Stomach smooth muscle (tissue), 2 donors: ENCODE measurements around the gene PRR29.

ENCODE experiments used
- H3K27ac ChIP-seq: one replicate; pipeline ENCODE4 v1.7.0; 2013; ENCODE audit warnings: mild to moderate bottlenecking, low read length, inconsistent platforms
- H3K27me3 ChIP-seq, 2 donors: one replicate each; pipeline ENCODE4 v1.7.0; 2013; ENCODE audit warnings: low read length in 2 of 2; ENCODE audit not compliant: insufficient read depth in 2 of 2, control insufficient read depth in 1 of 2
- H3K36me3 ChIP-seq, 2 donors: one replicate each; pipeline ENCODE4 v1.7.0; 2013; ENCODE audit warnings: low read length in 2 of 2; ENCODE audit not compliant: control insufficient read depth in 2 of 2, insufficient read depth in 2 of 2
- H3K4me1 ChIP-seq: one replicate; pipeline ENCODE4 v1.7.0; 2013; ENCODE audit warnings: low read length; ENCODE audit not compliant: control insufficient read depth, insufficient read depth
- H3K4me3 ChIP-seq, 2 donors: one replicate each; pipeline ENCODE4 v1.7.0; 2013; ENCODE audit warnings: low read length in 2 of 2
- H3K9ac ChIP-seq, 2 donors: one replicate each; pipeline ENCODE4 v1.7.0; 2013; ENCODE audit warnings: low read length in 2 of 2, mild to moderate bottlenecking in 1 of 2
- H3K9me3 ChIP-seq, 2 donors: one replicate each; pipeline ENCODE4 v1.7.0; 2013; ENCODE audit warnings: low read length in 2 of 2; ENCODE audit not compliant: control insufficient read depth in 2 of 2
- donor health status: healthy.
- donor health status: Pancreatic carcinoma.

The PRR29 gene

GRCh38 chr17:63998050-63998720, at the start of gene PRR29:
Gene PRR29 (plus strand): TSS chr17:63998351. CDS start chr17:63998365, 14 bp downstream.
- peak within 1 kb of the TSS in 1 of 2 donors; percentile 41 for H3K9ac ChIP-seq
- no peaks in the 10 kb centered on the region for H3K36me3 ChIP-seq
- H3K9me3 ChIP-seq, result no peaks in the 10 kb centered on the region
- H3K4me3 ChIP-seq, result peak within 1 kb of the TSS; percentile 69 to 74
- H3K4me1 ChIP-seq, result peaks cover 12% of the 10 kb centered on the region
- H3K27ac ChIP-seq, result no peak within 1 kb of the TSS
- peaks cover 38% of the 10 kb centered on the region in 2 donors for H3K27me3 ChIP-seq

DNA sequence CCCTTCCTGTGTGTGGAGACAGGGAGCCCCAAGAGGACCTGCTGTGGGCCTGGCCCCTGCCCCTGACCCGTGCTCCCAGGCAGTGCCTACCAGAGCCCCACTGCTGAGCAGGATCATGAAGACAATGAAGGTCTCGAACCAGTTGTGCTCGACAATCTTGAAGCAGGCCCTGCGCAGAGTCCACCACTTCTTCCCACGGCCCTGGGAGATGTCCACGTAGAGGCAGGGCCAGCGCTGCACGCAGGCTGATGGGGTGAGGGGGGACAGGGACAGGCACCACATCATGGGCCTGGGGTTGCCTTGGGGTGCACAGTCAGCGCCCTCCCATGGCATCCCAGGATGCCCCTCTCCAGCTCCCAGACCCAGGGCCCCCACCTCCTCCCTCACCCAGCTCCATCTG, 49.6 kb upstream of the PRR29 start:
- Histone ChIP-seq H3K4me1 (no peaks in the 10 kb centered on the region), H3K9me3 (no peaks in the 10 kb centered on the region), H3K9ac (no peak overlapping the region), H3K36me3 (no peaks in the 10 kb centered on the region), H3K4me3 (no peak overlapping the region), H3K27me3 (peaks cover 3 to 7% of the 10 kb centered on the region in 2 donors), H3K27ac (no peak overlapping the region)

DNA sequence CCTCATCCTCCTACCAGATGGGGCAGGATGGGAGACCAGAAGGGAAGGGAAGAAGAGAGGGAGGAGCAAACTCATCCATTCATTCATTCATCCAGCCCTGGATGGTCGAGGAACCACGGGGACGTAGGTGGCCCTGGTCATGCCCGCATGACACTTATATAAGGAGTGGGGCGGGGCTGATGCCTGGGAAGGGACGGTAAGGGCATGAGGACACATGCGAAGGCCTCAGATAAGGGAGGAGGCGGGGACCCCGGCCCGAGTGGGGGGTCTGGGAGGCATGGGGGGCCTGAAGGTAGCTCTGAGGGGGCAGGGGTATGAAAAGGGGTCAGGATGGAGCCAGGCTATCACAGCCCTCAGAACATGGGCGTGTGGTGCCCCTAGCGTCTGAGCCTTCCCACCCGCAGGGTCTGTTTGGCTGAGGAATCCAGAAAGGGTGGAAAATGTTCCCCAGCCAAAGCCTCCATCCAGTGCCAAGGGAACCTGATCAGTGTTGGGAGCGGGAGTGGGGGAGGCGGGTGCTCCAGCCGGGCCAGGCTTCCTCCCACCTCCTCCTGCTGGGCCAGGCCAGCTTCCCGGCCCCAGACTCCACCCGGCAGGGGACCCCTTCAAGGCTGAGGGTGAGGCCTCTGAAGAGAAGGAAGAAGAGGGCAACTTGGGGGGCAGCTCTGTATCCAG, 48.4 kb upstream of the PRR29 start:
- Histone ChIP-seq H3K27ac (no peak overlapping the region), H3K27me3 (peaks cover 3 to 7% of the 10 kb centered on the region in 2 donors), H3K9ac (no peak overlapping the region), H3K4me3 (no peak overlapping the region), H3K4me1 (no peaks in the 10 kb centered on the region), H3K9me3 (no peaks in the 10 kb centered on the region), H3K36me3 (no peaks in the 10 kb centered on the region)

DNA sequence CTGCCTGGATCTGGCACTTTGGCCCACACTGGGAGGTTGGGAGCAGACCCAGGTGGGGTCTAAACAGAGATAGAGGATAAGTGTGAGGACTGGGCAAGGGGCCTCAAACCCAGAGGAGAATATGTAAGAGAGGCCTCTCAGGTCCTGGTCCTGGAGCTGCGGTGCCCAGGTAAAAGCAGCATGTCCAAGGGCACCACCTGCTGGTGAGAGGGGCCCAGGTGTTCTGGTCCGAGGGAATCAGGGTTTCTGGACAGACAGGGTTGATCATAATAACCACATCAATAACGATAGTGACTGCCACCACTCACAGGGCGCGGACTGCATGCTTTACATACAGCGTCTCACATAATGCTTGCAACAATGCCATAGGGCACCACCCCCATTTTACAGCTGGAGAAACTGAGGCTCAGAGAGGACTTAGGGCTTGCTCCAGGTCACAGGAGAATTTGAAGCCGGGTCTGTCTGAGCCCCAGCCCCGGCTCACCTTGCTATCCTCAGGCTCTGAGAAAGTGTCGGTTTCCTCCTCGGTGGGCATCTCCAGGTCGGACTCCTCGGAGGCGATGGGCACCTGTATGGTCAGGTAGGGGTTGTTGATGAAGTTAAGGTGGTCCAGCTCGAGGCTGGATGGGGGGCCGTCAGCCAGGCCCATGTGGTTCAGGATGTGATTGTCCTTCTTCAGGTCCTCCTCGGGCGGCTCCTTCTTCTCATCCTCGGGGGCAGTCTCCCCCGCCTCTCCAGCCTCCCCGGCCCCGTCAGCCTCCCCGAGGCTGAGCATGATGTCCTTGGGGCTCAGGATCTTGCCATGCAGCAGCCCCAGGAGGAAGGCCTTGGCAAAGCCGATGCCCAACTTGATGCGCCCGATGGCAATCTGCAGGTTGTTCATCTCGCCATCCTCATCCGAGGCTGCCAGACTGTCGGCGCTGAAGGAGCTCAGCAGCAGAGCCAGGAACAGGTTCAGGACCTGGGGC, 46.9 kb upstream of the PRR29 start:
- Histone ChIP-seq H3K9me3 (no peaks in the 10 kb centered on the region), H3K36me3 (no peaks in the 10 kb centered on the region), H3K27me3 (peaks cover 3 to 7% of the 10 kb centered on the region in 2 donors), H3K9ac (no peak overlapping the region), H3K4me3 (no peak overlapping the region), H3K27ac (no peak overlapping the region), H3K4me1 (no peaks in the 10 kb centered on the region)

- H3K4me1 ChIP-seq, result no peaks in the 10 kb centered on the region
- H3K36me3 ChIP-seq, result no peaks in the 10 kb centered on the region
- H3K4me3 ChIP-seq, result no peak overlapping the region
- H3K27me3 ChIP-seq, result peaks cover 0 to under 1% of the 10 kb centered on the region in 2 donors
- no peak overlapping the region for H3K27ac ChIP-seq
- no peaks in the 10 kb centered on the region for H3K9me3 ChIP-seq
- no peak overlapping the region for H3K9ac ChIP-seq
Observed at GRCh38 chr17:63954402-63955063, 43.6 kb upstream of the PRR29 start.

DNA sequence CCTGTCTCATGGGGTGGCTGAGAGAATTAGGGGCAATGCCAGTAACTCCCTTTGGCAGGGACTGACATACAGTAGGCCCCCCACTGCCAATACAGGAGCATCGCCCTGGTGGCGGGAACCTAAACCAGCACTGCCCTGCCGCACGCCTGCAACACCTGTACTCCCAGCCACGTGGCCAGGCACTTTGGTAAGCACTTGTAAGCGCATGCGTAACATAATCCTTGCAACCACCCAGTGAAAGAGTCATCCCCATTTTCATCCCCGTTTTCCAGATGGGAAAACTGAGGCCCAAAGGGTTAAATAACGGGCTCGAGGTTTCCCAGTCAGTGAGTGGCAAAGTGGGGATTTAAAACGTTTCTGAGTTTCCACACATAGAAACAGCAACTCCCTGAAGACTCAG, 42.9 kb upstream of the PRR29 start:
- Histone ChIP-seq H3K9me3 (no peaks in the 10 kb centered on the region), H3K27me3 (no peaks in the 10 kb centered on the region), H3K9ac (no peak overlapping the region), H3K4me3 (no peak overlapping the region), H3K36me3 (no peaks in the 10 kb centered on the region), H3K27ac (no peak overlapping the region), H3K4me1 (no peaks in the 10 kb centered on the region)

GRCh38 chr17:63955791-63956190, 42.4 kb upstream of the PRR29 start:
- no peak overlapping the region for H3K9ac ChIP-seq
- H3K27ac ChIP-seq, result no peak overlapping the region
- H3K27me3 ChIP-seq, result peaks cover 0 to 3% of the 10 kb centered on the region in 2 donors
- no peaks in the 10 kb centered on the region for H3K4me1 ChIP-seq
- H3K9me3 ChIP-seq, result no peaks in the 10 kb centered on the region
- no peaks in the 10 kb centered on the region for H3K36me3 ChIP-seq
- no peak overlapping the region for H3K4me3 ChIP-seq

GRCh38 chr17:63956296-63956920, 41.7 kb upstream of the PRR29 start:
- Histone ChIP-seq H3K4me3 (no peak overlapping the region), H3K9ac (no peak overlapping the region), H3K9me3 (no peaks in the 10 kb centered on the region), H3K36me3 (no peaks in the 10 kb centered on the region), H3K4me1 (no peaks in the 10 kb centered on the region), H3K27ac (no peak overlapping the region), H3K27me3 (peaks cover 2 to 6% of the 10 kb centered on the region in 2 donors)

DNA sequence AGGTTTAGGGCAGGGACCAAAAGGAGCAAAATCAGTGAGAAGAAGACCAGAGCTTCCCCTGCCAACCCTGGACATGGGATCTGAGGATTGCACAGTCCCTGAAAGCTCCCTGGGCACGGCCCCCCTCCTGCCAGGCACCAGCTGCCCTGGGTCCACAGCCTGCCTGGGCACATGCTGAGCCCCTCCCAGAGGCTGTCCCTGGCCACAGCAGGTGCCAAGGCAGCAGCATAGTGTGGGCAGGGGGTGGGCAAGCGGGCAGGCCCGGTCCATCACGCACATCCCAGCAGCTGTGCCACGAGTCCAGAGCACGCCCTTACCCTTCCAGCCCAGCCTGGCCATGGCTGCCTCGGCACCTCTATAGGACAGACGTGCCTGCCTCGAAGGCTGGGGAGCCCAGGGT, 38.1 kb upstream of the PRR29 start:
- Histone ChIP-seq H3K9me3 (no peaks in the 10 kb centered on the region), H3K4me3 (no peak overlapping the region), H3K27me3 (peaks cover 2 to 6% of the 10 kb centered on the region in 2 donors), H3K4me1 (peaks cover 2% of the 10 kb centered on the region), H3K9ac (no peak overlapping the region), H3K36me3 (no peaks in the 10 kb centered on the region), H3K27ac (no peak overlapping the region)

- Histone ChIP-seq H3K4me1 (peaks cover 2% of the 10 kb centered on the region), H3K27me3 (peaks cover 2 to 6% of the 10 kb centered on the region in 2 donors), H3K27ac (no peak overlapping the region), H3K9me3 (no peaks in the 10 kb centered on the region), H3K4me3 (no peak overlapping the region), H3K36me3 (no peaks in the 10 kb centered on the region), H3K9ac (no peak overlapping the region)
Observed at GRCh38 chr17:63960430-63960829, 37.7 kb upstream of the PRR29 start.
